NCI-H748 (cell line): Measurements from ENCODE around the gene XRN2.

Source experiments
- DNase-seq: peaks from one replicate; lab custom pipeline; 2025; ENCODE audit not compliant: unreplicated experiment; lab: John Stamatoyannopoulos, UW

Gene XRN2

DNA sequence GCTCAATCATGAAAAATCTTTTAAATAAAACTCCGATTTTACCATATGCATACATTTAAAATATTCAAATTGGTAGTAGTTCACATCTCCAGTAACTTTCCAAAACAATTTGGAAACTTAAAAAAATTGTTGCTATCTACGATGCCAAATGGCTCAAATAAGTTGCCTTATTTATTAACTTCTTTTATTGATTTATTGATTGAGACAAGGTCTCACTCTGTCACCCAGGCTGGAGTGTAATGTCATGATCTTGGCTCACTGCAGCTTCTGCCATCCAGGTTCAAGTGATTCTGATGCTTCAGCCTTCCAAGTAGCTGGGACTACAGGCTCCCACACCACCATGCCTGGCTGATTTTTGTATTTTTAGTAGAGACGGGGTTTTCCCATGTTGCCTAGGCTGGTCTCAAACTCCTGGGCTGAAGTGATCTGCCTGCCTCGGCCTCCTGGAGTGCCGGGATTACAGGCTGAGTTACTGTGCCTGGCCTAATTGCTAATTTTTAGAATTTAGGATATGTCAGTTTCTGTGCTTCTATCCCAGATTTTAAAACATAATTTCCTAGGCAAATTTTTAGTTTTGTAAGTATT is 81.3 kb downstream of the XRN2 start:
- DNase-seq, result no peak

DNA sequence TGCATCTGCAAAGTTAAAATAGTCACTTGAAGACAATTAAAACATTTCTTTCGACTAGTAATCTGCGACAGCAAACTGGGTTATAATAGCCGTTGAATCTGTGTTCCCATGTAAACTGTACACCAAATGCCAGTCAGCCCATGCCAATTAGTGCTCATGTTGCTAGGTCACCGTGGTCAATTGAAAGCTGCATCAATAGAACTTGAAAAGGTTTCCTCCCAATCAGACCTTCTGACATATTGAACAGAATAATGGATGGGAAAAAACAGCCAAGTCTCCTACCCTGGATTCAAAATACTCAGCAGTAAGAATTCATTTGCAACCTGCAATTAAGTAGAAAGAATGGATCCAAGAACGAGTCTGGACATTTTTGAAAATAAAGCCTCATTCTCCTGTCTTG is 83.0 kb downstream of the XRN2 start:
- DNase-seq, result peak; percentile 51

DNA sequence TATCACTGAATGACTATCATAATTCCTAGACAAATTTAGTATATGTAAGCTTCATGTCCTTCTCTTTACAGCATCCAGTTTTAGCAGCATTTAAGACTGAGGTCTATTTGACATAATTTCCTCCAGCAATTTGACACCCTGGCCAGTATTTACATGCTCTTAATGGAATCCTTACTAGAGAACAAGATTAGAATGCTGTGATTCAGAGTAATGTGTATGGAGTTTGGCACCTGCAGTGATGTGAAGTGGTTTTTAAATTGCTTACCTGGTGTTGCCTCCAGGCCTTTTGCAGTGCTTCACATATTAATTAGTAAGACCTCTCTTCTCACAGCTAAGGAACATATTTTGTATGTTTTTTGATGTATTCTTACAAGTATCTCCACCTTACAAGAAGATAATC is 84.4 kb downstream of the XRN2 start:
- peak; percentile 94 for DNase-seq

DNA sequence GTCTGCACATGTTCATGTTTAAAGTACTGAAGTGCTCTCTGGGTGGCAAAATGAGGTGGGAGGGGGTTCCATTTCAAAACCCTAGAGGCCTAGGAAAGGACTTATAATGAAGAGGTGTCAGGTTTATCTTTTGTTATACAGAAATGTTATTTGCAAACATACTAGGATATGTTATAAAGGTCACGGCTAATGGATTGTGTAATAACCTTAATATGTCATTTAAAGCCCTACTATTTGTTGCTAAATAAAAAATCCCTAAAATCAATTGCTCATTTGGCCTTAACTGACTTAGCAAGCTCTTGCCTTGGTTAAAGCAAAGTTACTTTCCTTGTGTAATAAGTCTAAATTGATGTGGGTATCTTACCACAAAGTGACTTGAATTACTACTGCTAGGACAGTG is 85.4 kb downstream of the XRN2 start:
- DNase-seq, result peak; percentile 49

DNA sequence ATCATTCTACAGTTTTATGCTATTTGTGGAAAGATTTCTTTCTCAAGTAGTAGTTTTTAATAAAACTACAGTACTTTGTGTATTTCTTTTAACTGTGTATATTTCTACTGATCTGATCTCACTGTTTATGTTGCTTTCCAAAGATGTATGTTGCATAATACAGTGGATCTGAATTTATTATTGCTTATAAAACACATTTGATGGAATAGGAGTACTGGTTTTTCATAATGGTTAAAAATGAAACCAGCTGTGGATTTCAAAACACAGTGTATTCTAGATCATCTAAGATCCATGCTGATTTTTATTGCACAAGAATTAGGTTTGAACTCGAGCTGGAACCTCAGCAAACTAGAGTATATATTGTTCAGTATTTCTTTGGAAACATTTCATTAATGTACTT is 86.2 kb downstream of the XRN2 start:
- DNase-seq, result no peak

DNA sequence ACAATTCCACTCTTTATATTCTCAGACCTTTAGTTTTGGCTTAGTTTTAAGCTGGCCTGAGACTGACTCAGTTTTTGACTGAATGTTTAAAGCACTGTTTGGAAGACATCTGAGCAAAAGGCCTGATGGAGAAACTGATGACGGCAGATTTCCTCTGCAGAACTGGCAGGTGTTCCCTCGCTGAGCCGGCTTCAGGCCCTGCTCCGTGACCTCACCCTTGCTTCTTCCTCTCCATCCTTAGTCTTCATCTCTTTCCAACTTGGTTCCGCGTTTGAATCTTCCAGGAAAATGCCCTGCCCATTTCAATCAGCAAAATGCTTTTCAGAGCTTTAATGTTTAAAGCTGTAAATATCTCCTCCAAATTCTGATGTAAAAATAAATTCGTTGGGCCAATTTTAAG is 87.6 kb downstream of the XRN2 start:
- no peak for DNase-seq

DNA sequence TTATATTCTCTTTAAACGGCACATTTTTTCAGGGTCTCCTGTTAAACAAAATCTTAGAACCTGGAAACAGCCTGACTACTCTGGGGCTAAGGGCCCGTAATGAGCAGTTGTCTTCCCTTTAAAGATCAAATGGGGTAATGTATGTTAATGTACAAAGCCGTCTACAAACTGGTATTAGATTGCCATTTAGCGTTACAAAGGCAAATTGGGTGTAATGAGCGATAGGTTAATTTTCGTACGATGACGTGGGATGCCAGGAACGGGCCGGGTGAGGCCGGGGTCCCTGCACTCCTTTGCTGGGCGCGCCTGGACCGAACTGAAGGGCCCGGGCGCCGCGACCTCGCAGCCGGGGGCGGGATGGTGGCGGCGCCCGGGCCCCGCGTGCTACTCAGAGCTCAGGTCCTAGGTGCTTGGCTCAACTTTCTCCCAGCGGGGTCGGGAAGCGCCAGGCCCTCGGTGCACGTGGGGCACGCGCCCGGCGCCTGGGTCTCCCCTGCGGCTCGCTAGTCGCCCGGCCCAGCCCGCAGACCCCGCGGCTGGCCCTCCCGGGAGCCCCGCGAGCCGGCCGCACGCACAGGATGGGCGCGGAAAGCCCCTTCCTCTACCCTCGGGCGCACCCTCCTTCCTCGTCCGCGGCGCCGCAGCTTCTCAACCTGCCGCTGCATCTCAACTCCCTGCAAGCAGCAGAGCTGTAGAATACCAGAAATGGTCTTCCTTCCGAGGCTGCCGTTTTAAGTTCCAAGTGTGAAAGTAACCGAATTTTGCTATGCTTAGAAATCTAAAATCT is 88.2 kb downstream of the XRN2 start:
- no peak for DNase-seq

DNA sequence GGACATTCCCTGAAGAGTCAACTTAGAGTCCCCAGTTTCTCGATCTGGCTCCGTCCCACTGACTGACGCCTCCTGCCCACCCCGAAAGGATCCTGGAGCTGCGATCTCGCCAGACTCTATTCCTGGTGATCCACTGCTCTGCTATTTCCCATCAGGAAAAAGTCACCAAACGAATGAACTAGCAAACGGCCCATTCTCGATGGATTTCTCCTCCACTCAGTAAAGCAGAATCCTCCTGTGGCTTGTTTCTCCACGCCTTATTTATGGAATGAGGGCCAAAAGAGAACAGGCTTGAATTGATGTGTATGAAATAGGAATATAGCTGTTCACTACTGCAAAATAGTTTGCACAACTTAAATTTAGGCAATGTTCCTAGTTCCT is 88.8 kb downstream of the XRN2 start:
- DNase-seq, result no peak

DNA sequence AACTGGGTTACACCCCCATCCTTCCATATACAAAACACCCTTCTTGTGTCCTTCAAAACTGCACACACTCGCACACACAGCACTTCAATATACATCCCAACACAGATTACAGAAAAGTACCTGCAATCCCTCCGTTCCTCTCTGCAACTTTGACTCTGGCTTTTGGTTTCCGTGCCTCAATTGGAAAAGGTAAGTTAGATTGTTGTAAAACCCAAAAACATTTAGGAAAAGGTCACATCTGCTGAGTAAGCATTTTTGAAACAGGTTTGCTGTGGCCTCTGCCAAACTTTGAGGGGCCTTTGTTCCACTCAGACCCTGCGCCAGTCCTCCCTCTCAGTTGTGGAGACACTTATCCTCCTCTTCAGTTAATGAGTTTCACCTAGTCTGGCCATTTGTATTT is 90.0 kb downstream of the XRN2 start:
- peak; percentile 42 for DNase-seq

DNA sequence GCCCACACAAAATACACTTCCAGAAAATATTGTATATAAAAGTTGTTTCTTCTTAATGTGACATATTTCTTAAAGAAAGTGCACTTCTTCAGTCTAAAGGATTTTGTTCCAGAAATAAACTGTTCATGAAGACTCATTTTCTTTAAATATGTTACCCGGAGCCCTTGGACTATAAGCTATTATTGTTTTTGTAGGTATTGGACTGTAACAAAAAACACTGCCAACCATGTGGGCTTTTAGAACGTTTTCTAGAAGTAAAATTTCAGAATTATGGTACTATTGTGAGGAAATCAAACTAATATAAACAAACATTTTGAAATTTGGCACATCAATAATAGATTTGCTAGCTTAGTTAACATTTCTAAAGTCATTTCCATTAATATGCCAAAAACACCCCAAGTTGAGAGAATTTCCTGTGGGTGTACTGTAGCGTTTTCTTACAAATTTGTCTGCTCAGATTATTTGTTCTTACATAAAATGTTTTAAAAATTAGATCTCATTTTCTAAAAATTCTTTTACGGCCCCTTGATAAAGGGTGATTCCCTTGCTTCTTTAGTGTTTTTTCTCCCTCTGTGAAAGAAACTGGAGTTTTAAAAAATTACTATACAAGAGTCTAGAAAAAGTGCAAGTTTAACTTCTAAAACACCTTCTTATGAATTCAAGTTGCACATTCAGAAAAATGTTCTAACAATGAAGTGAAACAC is 90.8 kb downstream of the XRN2 start:
- DNase-seq, result no peak

DNA sequence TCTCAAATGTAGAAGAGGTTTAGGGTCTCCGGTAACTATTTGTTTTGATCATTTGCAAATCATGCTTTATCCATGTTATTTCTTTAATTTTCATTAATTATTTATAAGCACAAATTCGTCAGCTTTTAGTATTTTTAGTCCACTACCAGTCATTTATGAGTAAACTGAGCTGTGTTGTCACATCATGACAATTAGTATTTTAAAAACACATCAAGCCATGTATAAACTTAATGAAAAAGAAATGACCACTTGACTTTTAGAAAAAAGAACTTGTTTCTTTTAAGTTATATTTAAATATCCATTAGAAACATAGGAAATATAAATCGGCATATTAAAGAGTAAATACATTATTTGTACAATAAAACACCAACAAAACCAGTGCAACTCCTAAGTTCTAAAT is 91.4 kb downstream of the XRN2 start:
- no peak for DNase-seq

DNA sequence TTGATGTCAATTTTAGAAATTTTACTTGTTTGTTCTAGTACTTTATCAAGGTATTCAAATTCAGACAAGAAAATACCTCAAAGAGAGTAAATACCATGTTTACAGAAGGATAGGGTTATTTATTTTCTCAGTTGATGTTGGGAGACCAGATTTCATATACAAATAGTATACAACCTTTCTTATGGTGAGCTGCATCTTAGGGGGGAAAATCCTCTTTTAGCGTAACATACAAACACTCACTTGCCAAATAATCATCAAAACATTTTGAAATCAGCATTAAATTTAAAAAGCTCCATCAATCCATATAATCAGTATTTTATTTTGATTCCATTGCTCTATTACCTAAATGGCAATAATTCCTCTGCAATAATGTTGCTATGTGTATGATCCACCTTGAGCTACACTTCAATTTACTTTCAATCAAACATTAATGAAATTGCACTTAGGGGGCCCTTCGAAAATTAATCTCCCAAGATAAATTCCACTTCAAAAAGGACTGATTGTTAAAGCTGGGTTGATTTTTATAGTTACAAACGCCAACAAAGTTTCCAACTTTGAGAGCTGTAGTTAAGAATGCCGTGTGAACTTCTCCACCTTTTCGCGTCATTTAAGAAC is 92.0 kb downstream of the XRN2 start:
- no peak for DNase-seq

DNA sequence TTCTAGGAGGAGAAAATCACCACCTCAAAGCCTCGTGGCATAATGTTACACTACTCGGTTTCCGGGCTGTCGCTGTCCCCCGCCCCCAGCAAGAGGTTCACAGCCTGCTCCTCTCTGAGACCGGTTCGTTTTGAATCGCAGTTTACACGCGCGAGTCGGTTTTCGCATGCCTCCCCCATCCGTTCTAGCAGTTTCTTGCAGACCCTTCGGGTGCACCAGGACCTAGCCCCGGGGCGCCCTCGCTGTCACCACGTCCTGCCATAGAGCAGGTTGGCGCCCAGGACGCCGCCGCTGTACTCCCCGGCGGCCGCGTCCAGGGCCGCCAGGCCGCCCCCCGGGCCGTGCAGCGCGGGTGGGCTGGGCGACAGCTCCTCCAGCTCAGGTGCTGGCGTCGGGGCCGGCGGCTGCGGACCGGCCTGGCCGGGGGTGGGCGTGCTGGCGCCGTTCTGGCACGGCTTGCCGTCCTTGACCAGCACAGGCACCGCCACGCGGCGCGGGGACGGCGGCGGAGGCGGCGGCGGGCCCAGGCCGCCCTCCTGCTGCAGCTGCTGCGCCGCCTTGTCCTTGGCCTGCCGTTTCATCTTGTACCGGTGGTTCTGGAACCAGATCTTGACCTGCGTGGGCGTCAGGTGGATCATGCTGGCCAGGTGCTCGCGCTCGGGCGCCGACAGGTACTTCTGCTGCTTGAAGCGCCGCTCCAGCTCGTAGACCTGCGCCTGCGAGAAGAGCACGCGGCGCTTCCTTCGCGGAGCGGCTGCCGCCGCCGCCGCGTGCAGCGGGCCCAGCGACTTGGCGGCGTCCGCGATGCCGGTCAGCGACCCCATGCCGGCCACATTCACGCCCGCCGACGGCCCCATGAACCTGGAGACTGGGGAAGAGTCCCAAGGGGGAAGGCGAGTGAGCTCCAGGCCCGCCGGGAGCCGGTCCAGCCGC is 92.8 kb downstream of the XRN2 start:
- no peak for DNase-seq

DNA sequence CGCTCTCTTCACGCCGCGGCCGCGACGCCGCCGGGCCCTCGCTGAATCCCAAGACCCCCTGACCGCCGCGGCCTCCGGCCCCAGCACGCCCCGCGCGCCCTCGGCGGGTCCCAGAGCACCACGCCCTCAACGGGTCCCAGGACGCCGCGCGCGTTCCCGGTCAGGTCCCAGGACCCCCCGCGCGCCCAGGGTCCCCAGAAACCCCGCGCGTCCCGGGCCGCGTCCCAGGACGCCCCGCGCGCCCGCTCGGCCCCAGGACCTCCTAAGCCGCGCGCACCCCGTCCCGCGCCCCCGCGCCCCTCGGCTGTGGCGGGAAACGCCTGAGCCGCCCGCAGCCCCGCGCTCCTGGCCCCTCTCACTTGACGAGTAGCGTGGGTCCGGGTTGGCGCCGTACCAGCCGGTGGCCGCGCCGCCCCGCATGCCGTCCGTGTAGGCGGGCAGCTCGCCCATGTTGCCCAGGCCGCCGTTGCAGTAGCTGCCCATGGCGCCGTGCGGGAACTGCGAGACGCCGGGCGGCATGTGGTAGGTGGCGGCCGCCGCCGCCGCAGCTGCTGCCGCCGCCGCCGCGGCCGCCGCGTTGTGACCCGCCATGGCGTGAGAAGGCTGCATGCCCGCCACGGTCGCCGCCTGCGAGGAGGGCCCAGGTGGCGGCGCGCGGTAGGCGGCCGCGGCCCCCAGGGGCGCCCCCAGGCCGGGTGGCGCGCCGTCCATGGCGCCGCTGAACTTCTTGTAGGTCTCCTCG is 93.6 kb downstream of the XRN2 start:
- DNase-seq, result no peak

DNA sequence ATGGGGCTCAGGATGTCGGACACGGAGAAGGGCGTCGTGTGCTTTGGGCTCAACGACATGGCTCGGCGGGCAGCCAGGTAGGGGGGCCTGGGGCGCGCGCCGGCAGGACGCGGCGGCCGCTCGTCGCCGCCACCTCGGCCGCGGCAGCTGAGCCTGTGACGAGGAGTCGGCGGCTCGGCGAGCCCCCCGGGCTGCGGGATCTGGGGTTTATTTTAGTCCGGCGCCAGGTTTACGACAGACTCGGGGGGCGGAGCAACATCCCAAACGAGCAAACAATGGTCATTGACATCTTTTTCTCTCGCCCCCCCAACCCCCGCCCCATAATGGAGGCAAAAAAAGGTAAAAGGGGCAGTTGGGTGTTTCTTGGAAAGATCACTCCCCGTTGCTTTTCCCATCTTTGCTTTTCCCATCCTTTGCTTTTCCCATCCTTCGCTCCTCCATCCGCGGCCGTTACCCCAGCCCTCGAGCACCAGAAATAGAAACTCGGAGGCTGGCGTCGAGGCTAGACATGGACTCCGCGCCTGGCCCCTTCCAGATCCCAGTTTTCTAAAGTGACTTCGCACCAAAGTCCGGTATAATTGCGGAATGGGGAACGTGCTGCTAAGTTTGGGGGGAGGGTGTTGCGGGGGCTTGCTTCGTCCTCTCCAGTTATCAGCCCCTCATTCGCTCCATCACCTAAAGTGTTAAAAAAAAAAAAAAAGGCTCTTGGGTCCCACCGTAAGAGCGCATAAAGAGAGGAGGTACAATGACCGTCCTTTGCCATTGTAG is 94.4 kb downstream of the XRN2 start, which contains the start of gene NKX2-4:
TSS of gene NKX2-4 (minus strand) at position 186 of the 768 bp plus-strand sequence. CDS start at position 59, 127 bp downstream.
- no peak for DNase-seq

DNA sequence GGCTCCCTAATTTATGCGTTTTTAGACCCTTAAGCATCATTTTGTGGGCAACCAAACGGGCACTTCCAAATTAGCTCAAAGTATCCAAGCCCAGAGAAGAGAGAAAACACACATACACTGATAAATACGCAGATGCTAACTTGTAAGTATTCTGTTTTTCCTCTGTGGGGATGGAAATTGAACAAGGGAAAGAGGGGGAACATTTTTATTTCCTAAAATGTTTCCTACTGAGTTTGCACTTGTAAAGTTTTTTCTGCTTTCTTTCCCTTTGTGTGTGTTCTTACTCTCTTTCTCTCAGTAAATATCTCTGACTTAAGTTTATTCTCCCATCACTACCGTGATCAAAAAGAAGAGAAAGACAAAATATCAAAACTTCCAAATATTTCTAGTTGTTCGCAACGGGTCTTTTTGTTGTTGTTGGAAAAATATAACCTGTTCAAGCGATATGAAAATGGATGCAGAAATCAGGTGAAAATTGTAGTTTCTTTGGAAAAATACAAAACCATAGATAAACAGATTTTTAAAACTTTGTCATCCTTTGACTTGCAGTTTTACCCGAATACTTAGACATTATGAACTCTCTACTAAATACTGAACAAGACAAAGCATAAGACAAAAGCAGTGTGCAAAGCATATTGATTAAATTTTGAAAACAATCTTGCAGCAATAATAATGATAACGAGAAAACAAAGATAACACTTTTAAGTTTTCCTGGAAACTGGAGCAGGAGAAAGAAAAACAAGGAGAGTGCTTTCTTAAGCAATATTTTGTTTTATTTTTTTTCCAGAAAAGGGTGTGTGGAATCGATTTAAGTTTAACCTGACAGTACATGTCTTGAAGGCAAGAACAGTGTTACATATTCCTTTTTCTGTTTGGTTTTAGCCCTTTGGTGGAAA is 95.2 kb downstream of the XRN2 start:
- no peak for DNase-seq

DNA sequence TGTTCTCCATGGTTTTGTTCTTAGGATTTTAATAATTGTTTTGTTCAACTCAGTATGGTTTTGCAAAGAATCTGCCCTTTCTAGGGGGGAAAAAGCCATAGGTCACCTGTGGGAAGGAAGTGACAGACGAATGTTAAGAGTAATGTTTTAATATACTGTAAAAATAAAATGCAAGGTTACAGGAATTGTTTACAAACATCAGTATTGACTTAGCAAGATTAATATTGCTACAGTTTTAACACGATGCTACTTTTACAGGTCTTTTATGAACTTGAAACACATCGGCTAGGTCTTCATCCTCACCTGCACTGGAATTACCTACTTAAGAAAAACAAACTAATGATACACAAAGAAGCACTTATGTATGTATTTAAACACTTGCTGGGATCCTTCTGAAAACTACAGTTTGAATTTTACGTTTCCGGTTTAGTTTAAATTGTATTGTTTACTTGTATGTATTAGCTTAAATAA is 95.9 kb downstream of the XRN2 start:
- no peak for DNase-seq

DNA sequence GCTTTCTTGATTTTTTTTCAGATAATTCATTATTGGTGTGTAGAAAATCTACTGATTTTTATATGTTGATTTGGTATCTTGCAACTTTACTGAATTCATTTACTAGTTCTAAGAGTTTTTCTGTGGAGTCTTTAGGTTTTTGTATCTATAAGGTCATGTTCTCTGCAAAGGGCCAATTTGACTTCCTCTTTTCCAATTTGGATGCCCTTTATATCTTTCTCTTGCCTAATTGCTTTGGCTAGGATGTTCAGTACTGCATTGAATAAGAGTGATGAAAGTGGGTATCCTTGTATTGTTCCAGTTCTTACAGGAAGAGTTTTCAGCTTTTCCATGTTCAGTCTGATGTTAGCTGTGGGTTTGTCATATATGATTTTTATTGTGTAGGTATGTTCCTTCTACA is 108.6 kb downstream of the XRN2 start:
- DNase-seq, result no peak
